Measurements from ENCODE around the gene CREB5.

The CREB5 gene

GRCh38 chr7:28554802-28555471 lies 142.6 kb downstream of the CREB5 start:
- no peak for TF ChIP-seq CTCF (IDR thresholded peaks at IDR 0.05; ENCODE audit: insufficient read depth, missing control alignments)
- DNase-seq (ENCODE audit: insufficient read length, low spot score), result no peak
- no peak for FAIRE-seq

- FAIRE-seq, result no peak
- TF ChIP-seq CTCF (IDR thresholded peaks at IDR 0.05; ENCODE audit: insufficient read depth, missing control alignments), result no peak
- no peak for DNase-seq (ENCODE audit: insufficient read length, low spot score)
These were observed 143.7 kb downstream of the CREB5 start for GRCh38 chr7:28556025-28556424.

GRCh38 chr7:28556671-28557070 lies 144.4 kb downstream of the CREB5 start:
- TF ChIP-seq CTCF (IDR thresholded peaks at IDR 0.05; ENCODE audit: insufficient read depth, missing control alignments), result no peak
- DNase-seq (ENCODE audit: insufficient read length, low spot score) (no peak), FAIRE-seq (no peak)

- no peak for FAIRE-seq
- DNase-seq (ENCODE audit: insufficient read length, low spot score), result no peak
- no peak for TF ChIP-seq CTCF (IDR thresholded peaks at IDR 0.05; ENCODE audit: insufficient read depth, missing control alignments)
These were observed 145.9 kb downstream of the CREB5 start for GRCh38 chr7:28558236-28558635.

- no peak for TF ChIP-seq CTCF (IDR thresholded peaks at IDR 0.05; ENCODE audit: insufficient read depth, missing control alignments)
- FAIRE-seq (no peak), DNase-seq (ENCODE audit: insufficient read length, low spot score) (no peak)
These were observed 148.4 kb downstream of the CREB5 start for GRCh38 chr7:28560767-28561166.

GRCh38 chr7:28564033-28564432 lies 151.7 kb downstream of the CREB5 start:
- FAIRE-seq, result no peak

More at GRCh38 chr7:28564033-28564432, 151.7 kb downstream of the CREB5 start:
- no peak for TF ChIP-seq CTCF (IDR thresholded peaks at IDR 0.05; ENCODE audit: insufficient read depth, missing control alignments)
- DNase-seq (ENCODE audit: insufficient read length, low spot score), result no peak

Data from D721Med (cell line).